HG02798 (cell line): ENCODE results near the gene ESCO1.
A peak's percentile ranks its signal among the peaks of the same experiment; 100 is the strongest.
"Not testable (repeated sequence)": the region's sequence is repeated elsewhere in the genome, so short reads cannot be mapped to it uniquely, and the experiment has no call there.

ENCODE experiments used
- ATAC-seq: cut with Tn5 transposase; IDR thresholded peaks from one replicate; pipeline ENCODE4 v1.9.1; 2021; ENCODE audit warnings: mild to moderate bottlenecking; ENCODE audit not compliant: unreplicated experiment, poor library complexity

The ESCO1 gene

GRCh38 chr18:21600526-21601410 is at the start of gene ESCO1:
Gene ESCO1 (minus strand): TSS chr18:21600704. CDS start chr18:21574843, 25,861 bp downstream.
- ATAC-seq: peak; percentile 92

- ATAC-seq: not testable (repeated sequence)
Observed at GRCh38 chr18:21640375-21640774, 39.9 kb upstream of the ESCO1 start.

- ATAC-seq: no peak
Observed at GRCh38 chr18:21638822-21639221, 38.3 kb upstream of the ESCO1 start.

- ATAC-seq: no peak
Observed at GRCh38 chr18:21636769-21637168, 36.3 kb upstream of the ESCO1 start.

GRCh38 chr18:21634588-21635199 is 34.2 kb upstream of the ESCO1 start:
- ATAC-seq: no peak

- no peak for ATAC-seq
Observed at GRCh38 chr18:21632393-21632792, 31.9 kb upstream of the ESCO1 start.

- peak; percentile 98 for ATAC-seq
Observed at GRCh38 chr18:21629089-21629832, 28.8 kb upstream of the ESCO1 start.

- not testable (repeated sequence) for ATAC-seq
Observed at GRCh38 chr18:21621640-21622039, 21.1 kb upstream of the ESCO1 start.

- peak; percentile 99 for ATAC-seq
Observed at GRCh38 chr18:21612125-21613039, 11.9 kb upstream of the ESCO1 start, which contains the start of gene SNRPD1. Gene SNRPD1 (plus strand): TSS chr18:21612314. CDS start chr18:21612430, 116 bp downstream.

GRCh38 chr18:21611401-21612124 is 11.1 kb upstream of the ESCO1 start:
- ATAC-seq: peak; percentile 1

- no peak for ATAC-seq
Observed at GRCh38 chr18:21605213-21605612, 4.7 kb upstream of the ESCO1 start.

- no peak for ATAC-seq
Observed at GRCh38 chr18:21604671-21605070, 4.2 kb upstream of the ESCO1 start.

GRCh38 chr18:21602299-21602587 is 1.7 kb upstream of the ESCO1 start:
- no peak for ATAC-seq

GRCh38 chr18:21599585-21600525 is 649 bp downstream of the ESCO1 start:
- peak; percentile 44 for ATAC-seq

GRCh38 chr18:21598726-21599584 is 1.5 kb downstream of the ESCO1 start:
- ATAC-seq: no peak

GRCh38 chr18:21597620-21598019 is 2.9 kb downstream of the ESCO1 start:
- ATAC-seq: no peak

- ATAC-seq: no peak
Observed at GRCh38 chr18:21593540-21594257, 6.8 kb downstream of the ESCO1 start.
